Ishikawa (cell line): ENCODE measurements around the gene DNAJC18.

Experiments
- CREB1 ChIP-seq: IDR thresholded peaks from 2 replicates; pipeline ENCODE4 v1.6.1; 2012; ENCODE audit warnings: low read depth
- EGR1 ChIP-seq: IDR thresholded peaks from 2 replicates; pipeline ENCODE4 v1.6.1; 2012
- EP300 ChIP-seq: IDR thresholded peaks from 2 replicates; pipeline ENCODE4 v1.6.1; 2012; ENCODE audit warnings: borderline replicate concordance
- FOXM1 ChIP-seq: IDR thresholded peaks from 2 replicates; pipeline ENCODE4 v1.6.1; 2012; ENCODE audit warnings: low read depth, borderline replicate concordance
- RAD21 ChIP-seq: IDR thresholded peaks from 2 replicates; pipeline ENCODE4 v1.6.1; 2012; ENCODE audit warnings: low read depth
- TAF1 ChIP-seq: IDR thresholded peaks from 2 replicates; pipeline ENCODE4 v1.6.1; 2012; ENCODE audit warnings: low read depth, mild to moderate bottlenecking
- TF ChIP-seq, protein P1 (sequence below): IDR thresholded peaks from 2 replicates; pipeline ENCODE4 v1.6.1; 2012
- TF ChIP-seq, protein P2 (sequence below): IDR thresholded peaks from 2 replicates; pipeline ENCODE4 v1.6.1; 2012
- TF ChIP-seq, protein P3 (sequence below): IDR thresholded peaks from 2 replicates; pipeline ENCODE4 v1.6.1; 2012; ENCODE audit warnings: low read depth, mild to moderate bottlenecking

DNA sequence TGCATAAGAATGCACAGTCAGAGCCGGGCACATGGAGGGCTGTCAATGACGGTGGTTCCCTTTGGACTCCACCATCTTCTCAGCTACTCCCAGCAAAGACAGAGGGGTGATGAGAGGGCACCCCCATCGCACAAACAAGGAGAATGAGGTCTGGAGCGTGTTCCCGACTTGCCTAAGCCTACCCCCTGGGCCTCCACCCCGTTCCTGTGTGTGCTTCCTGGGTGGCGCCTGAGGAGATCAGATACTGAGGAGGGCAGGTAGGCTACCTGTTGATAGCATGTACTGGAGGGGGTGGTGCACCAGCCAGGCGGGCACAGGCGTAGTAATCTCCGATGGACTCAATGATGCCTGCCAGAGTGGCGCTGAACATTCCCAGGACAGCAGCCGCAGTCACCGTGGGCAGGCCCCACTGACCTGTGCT, 60.4 kb downstream of the DNAJC18 start:
- TF ChIP-seq EP300 (no peak), RAD21 (no peak), TAF1 (no peak), FOXM1 (no peak), CREB1 (no peak), EGR1 (no peak)
- TF ChIP-seq, protein P1, sequence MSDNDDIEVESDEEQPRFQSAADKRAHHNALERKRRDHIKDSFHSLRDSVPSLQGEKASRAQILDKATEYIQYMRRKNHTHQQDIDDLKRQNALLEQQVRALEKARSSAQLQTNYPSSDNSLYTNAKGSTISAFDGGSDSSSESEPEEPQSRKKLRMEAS: no peak
- TF ChIP-seq, protein P2, sequence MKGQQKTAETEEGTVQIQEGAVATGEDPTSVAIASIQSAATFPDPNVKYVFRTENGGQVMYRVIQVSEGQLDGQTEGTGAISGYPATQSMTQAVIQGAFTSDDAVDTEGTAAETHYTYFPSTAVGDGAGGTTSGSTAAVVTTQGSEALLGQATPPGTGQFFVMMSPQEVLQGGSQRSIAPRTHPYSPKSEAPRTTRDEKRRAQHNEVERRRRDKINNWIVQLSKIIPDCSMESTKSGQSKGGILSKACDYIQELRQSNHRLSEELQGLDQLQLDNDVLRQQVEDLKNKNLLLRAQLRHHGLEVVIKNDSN: no peak
- TF ChIP-seq, protein P3, sequence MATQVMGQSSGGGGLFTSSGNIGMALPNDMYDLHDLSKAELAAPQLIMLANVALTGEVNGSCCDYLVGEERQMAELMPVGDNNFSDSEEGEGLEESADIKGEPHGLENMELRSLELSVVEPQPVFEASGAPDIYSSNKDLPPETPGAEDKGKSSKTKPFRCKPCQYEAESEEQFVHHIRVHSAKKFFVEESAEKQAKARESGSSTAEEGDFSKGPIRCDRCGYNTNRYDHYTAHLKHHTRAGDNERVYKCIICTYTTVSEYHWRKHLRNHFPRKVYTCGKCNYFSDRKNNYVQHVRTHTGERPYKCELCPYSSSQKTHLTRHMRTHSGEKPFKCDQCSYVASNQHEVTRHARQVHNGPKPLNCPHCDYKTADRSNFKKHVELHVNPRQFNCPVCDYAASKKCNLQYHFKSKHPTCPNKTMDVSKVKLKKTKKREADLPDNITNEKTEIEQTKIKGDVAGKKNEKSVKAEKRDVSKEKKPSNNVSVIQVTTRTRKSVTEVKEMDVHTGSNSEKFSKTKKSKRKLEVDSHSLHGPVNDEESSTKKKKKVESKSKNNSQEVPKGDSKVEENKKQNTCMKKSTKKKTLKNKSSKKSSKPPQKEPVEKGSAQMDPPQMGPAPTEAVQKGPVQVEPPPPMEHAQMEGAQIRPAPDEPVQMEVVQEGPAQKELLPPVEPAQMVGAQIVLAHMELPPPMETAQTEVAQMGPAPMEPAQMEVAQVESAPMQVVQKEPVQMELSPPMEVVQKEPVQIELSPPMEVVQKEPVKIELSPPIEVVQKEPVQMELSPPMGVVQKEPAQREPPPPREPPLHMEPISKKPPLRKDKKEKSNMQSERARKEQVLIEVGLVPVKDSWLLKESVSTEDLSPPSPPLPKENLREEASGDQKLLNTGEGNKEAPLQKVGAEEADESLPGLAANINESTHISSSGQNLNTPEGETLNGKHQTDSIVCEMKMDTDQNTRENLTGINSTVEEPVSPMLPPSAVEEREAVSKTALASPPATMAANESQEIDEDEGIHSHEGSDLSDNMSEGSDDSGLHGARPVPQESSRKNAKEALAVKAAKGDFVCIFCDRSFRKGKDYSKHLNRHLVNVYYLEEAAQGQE: no peak
